K562 (cell line): ENCODE data around the gene KIF6. TPM values are rescaled to one million over a fixed set of nuclear protein-coding genes. Genes with fewer than 3 reads are reported as not detected.

Experiments
- ATF3 ChIP-seq, 2 experiments: fragments of 450-650 bp in 1 of 2; sonication (generic) in 1 of 2; formaldehyde crosslinking in 1 of 2; IDR thresholded peaks in 1 of 2; conservative IDR thresholded peaks in 1 of 2; 2 replicates each; pipeline versions ENCODE4 v1.6.1 to v1.8.1; 2016 to 2023; ENCODE audit warnings: mild to moderate bottlenecking in 2 of 2, moderate library complexity in 2 of 2, inconsistent platforms in 1 of 2, missing genetic modification reagents in 1 of 2
- GABPB1 ChIP-seq: sonication (generic); formaldehyde crosslinking; IDR thresholded peaks from 2 replicates; pipeline ENCODE4 v1.8.0; 2022; ENCODE audit warnings: mild to moderate bottlenecking, missing genetic modification reagents
- JUNB ChIP-seq: fragments of 450-650 bp; formaldehyde crosslinking; conservative IDR thresholded peaks from 2 replicates; pipeline ENCODE4 v1.4.0; 2020; ENCODE audit warnings: mild to moderate bottlenecking
- JUND ChIP-seq, 2 experiments: IDR thresholded peaks; 2 replicates in 1 of 2; 3 replicates in 1 of 2; pipeline ENCODE4 v1.6.1; 2011; ENCODE audit warnings: borderline replicate concordance in 2 of 2, low read depth in 2 of 2, low read length in 2 of 2, improper control_type of control experiment in 1 of 2, missing biosample characterization in 1 of 2, missing genetic modification characterization in 1 of 2, missing genetic modification reagents in 1 of 2
- MTF1 ChIP-seq: fragments of 250-450 bp; sonication (Bioruptor Pico); IDR thresholded peaks from 2 replicates; pipeline ENCODE4 v1.9.0; 2021; ENCODE audit warnings: moderate library complexity, mild to moderate bottlenecking, inconsistent platforms, borderline replicate concordance
- NFATC3 ChIP-seq: fragments of 450-650 bp; IDR thresholded peaks from 2 replicates; pipeline ENCODE4 v1.6.1; 2017; ENCODE audit warnings: mild to moderate bottlenecking
- NR2F6 ChIP-seq: fragments of 450-650 bp; formaldehyde crosslinking; IDR thresholded peaks from 2 replicates; pipeline ENCODE4 v1.4.0; 2020; ENCODE audit warnings: mild to moderate bottlenecking
- POLR2AphosphoS2 ChIP-seq: IDR thresholded peaks from 2 replicates; pipeline ENCODE4 v1.6.1; 2012; ENCODE audit warnings: low read length, improper control_type of control experiment
- RB1 ChIP-seq: fragments of 450-650 bp; IDR thresholded peaks from 2 replicates; pipeline ENCODE4 v1.6.1; 2017; ENCODE audit warnings: low read depth, mild to moderate bottlenecking
- REST ChIP-seq, 2 experiments: fragments of 450-650 bp; formaldehyde crosslinking in 1 of 2; IDR thresholded peaks; 2 replicates each; pipeline versions ENCODE4 v1.4.0 to v1.6.1; 2014 to 2020; ENCODE audit warnings: mild to moderate bottlenecking in 2 of 2, borderline replicate concordance in 1 of 2, low read depth in 1 of 2
- ZNF174 ChIP-seq: fragments of 250-450 bp; sonication (Bioruptor Pico); IDR thresholded peaks from 2 replicates; pipeline ENCODE4 v1.4.0; 2020; ENCODE audit warnings: mild to moderate bottlenecking
- ZNF583 ChIP-seq: fragments of 250-450 bp; sonication (Bioruptor Pico); IDR thresholded peaks from 2 replicates; pipeline ENCODE4 v1.4.0; 2020
- ZNF584 ChIP-seq: fragments of 200-800 bp; sonication (Bioruptor generic); IDR thresholded peaks from 2 replicates; pipeline ENCODE4 v1.6.1; 2016; ENCODE audit warnings: low read depth, mild to moderate bottlenecking, missing genetic modification characterization, missing compliant biosample characterization
- polyA plus RNA-seq, 8 experiments: library from polyadenylated mRNA; depleted of rRNA in 4 of 8; stranded (reverse) in 5 of 8; unstranded in 3 of 8; fragments of >200 nt; fragmentation: Nextera tagmentation in 2 of 8; fragmentation: Illumina TruSeq in 1 of 8; extraction: Ambion mirVana in 2 of 8; extraction: Trizol in 1 of 8; gene quantifications; 2 replicates each; pipeline versions ENCODE4 v1.2.1 to v1.2.3, GENCODE V29; 2011 to 2014; ENCODE audit warnings: inconsistent platforms in 1 of 8, missing spikeins in 1 of 8
- total RNA-seq, 7 experiments: library from RNA; depleted of rRNA in 6 of 7; stranded (reverse); fragments of >200 nt in 6 of 7; fragmentation: Illumina TruSeq in 2 of 7; extraction: Trizol in 2 of 7; gene quantifications; 2 replicates each; pipeline versions ENCODE4 v1.2.1 to v1.2.3, GENCODE V29; 2011 to 2021; ENCODE audit warnings: low replicate concordance in 1 of 7
- TF ChIP-seq, protein P1 (sequence below): fragments of 450-650 bp; formaldehyde crosslinking; IDR thresholded peaks from 2 replicates; pipeline ENCODE4 v1.4.0; 2022; ENCODE audit warnings: mild to moderate bottlenecking, moderate library complexity
- TF ChIP-seq, protein P2 (sequence below): IDR thresholded peaks from 2 replicates; pipeline ENCODE4 v1.6.1; 2014; ENCODE audit warnings: antibody characterized with exemption

Gene KIF6
- total and polyA plus RNA-seq, 9 of the 15 experiments (the other 6 are each of a cell fraction or from before 2014, with no cell fraction given), result not detected

DNA sequence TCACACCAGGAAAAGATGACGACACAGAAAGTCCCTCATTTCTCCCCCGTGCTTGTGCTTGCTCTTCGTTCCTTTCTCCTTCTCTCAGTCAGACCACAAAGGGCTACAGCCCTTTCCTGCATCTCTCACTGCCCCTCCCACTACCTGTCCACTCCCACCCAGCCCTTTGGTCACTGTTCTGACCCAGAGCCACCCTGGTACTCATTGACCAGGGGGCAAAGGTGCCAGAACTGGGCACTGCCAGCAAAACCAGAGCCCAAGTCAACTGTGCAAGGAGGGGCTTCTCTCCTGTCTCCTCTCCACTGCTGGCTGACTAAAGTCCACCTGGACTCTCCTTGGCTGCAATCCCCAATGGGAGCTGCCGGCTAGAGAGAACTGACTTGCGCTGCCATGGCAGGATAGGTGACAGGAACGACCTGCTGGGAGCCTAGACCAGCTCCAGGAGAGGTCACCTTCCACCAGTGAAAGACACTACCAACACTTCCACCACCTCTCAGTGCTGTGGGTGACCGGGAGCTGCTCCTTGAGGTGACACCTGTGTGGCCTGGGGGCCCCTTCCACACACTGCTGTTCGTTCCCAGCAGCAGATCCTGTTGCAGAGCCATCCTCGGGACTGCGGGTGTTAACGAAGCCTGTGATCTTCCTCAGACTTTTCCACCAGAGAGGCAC lies 443.8 kb downstream of the KIF6 start (continued):
- TF ChIP-seq ZNF584 (CRISPR knock-in tag), result no peak
- no peak for TF ChIP-seq ZNF174 (CRISPR knock-in tag)
- TF ChIP-seq POLR2AphosphoS2, result no peak
- no peak for TF ChIP-seq RB1
- TF ChIP-seq ZNF583, result no peak
- no peak for TF ChIP-seq JUND (IDR thresholded peaks at IDR 0.05; ENCODE audit: borderline replicate concordance, low read depth, low read length)
- no peak for TF ChIP-seq JUND (tag; IDR thresholded peaks at IDR 0.05; ENCODE audit: borderline replicate concordance, low read depth, low read length)
- TF ChIP-seq NFATC3, result no peak
- no peak for TF ChIP-seq MTF1 (CRISPR knock-in tag)
- TF ChIP-seq JUNB, result no peak
- TF ChIP-seq, protein P1, sequence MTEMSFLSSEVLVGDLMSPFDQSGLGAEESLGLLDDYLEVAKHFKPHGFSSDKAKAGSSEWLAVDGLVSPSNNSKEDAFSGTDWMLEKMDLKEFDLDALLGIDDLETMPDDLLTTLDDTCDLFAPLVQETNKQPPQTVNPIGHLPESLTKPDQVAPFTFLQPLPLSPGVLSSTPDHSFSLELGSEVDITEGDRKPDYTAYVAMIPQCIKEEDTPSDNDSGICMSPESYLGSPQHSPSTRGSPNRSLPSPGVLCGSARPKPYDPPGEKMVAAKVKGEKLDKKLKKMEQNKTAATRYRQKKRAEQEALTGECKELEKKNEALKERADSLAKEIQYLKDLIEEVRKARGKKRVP, result no peak
- TF ChIP-seq ATF3 (IDR thresholded peaks at IDR 0.05), result no peak
- TF ChIP-seq ATF3 (CRISPR knock-in tag; conservative IDR thresholded peaks at IDR 0.05), result no peak
- TF ChIP-seq GABPB1, result no peak
- TF ChIP-seq, protein P2, sequence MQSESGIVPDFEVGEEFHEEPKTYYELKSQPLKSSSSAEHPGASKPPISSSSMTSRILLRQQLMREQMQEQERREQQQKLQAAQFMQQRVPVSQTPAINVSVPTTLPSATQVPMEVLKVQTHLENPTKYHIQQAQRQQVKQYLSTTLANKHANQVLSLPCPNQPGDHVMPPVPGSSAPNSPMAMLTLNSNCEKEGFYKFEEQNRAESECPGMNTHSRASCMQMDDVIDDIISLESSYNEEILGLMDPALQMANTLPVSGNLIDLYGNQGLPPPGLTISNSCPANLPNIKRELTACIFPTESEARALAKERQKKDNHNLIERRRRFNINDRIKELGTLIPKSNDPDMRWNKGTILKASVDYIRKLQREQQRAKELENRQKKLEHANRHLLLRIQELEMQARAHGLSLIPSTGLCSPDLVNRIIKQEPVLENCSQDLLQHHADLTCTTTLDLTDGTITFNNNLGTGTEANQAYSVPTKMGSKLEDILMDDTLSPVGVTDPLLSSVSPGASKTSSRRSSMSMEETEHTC, result no peak
- no peak for TF ChIP-seq REST (IDR thresholded peaks at IDR 0.05; ENCODE audit: borderline replicate concordance)
- TF ChIP-seq REST (CRISPR knock-in tag; IDR thresholded peaks at IDR 0.05; ENCODE audit: low read depth), result no peak
- no peak for TF ChIP-seq NR2F6 (CRISPR knock-in tag)
